H1 (cell line): ENCODE data around the gene PPIC. TPM values are rescaled to one million over a fixed set of nuclear protein-coding genes. Genes with fewer than 3 reads are reported as not detected.

Experiments
- CTCF ChIA-PET: fragments of 300-600 bp; sonication (Branson Sonifier 250); formaldehyde crosslinking; loops from one replicate; lab custom pipeline; 2021; ENCODE audit not compliant: partially characterized antibody; lab: Charles Lee
- POLR2A ChIA-PET: fragments of 300-600 bp; sonication (Branson Sonifier 250); formaldehyde crosslinking; loops from one replicate; lab custom pipeline; 2021; ENCODE audit warnings: inconsistent platforms; ENCODE audit not compliant: partially characterized antibody; lab: Charles Lee
- DNase-seq, 2 experiments: peaks; one replicate each; pipeline versions ENCODE4 v3.0.0 to v3.0.0-alpha.2; 2010 to 2022; ENCODE audit warnings: low spot score in 2 of 2, low read depth in 1 of 2, mixed read lengths in 1 of 2
- FAIRE-seq: peaks from 2 replicates; lab custom pipeline; 2011; peaks lifted over from hg19 to GRCh38; lab: Jason Lieb, UNC
- H2AFZ ChIP-seq: 2 replicates; pipeline ENCODE4 v1.8.1; 2012; ENCODE audit warnings: low read length, inconsistent platforms
- H2AK5ac ChIP-seq: 2 replicates; pipeline ENCODE4 v1.6.1; 2013; ENCODE audit warnings: low read depth, low read length
- H2BK120ac ChIP-seq: replicated peaks from 2 replicates; pipeline ENCODE3; 2013; ENCODE audit warnings: low read depth, low read length, inconsistent platforms
- H2BK12ac ChIP-seq: 2 replicates; pipeline ENCODE4 v1.6.1; 2013; ENCODE audit warnings: low read depth, low read length
- H2BK15ac ChIP-seq: 2 replicates; pipeline ENCODE4 v1.6.1; 2013; ENCODE audit warnings: low read length
- H2BK20ac ChIP-seq: 2 replicates; pipeline ENCODE4 v1.6.1; 2013; ENCODE audit warnings: low read length
- H2BK5ac ChIP-seq: 2 replicates; pipeline ENCODE4 v1.6.1; 2013; ENCODE audit warnings: low read depth, low read length
- H3K14ac ChIP-seq: 2 replicates; pipeline ENCODE4 v1.6.1; 2013; ENCODE audit warnings: inconsistent platforms; ENCODE audit not compliant: insufficient read length
- H3K18ac ChIP-seq: 2 replicates; pipeline ENCODE4 v1.6.1; 2013; ENCODE audit warnings: low read length; ENCODE audit errors: extremely low read depth
- H3K23ac ChIP-seq: 2 replicates; pipeline ENCODE4 v1.6.1; 2013; ENCODE audit warnings: inconsistent platforms; ENCODE audit not compliant: insufficient read length
- H3K23me2 ChIP-seq: 2 replicates; pipeline ENCODE4 v1.6.1; 2013; ENCODE audit warnings: low read depth, low read length
- H3K27ac ChIP-seq: 2 replicates; pipeline ENCODE4 v1.6.1; 2011; ENCODE audit warnings: low read depth, low read length, inconsistent platforms
- H3K27me3 ChIP-seq, 4 experiments: replicated peaks in 1 of 4; 1 replicate in 1 of 4; 2 replicates in 3 of 4; pipeline versions ENCODE4 v1.6.1 to v1.8.1; 2011 to 2013; ENCODE audit warnings: low read length in 3 of 4, mild to moderate bottlenecking in 3 of 4, inconsistent platforms in 2 of 4, mixed read lengths in 2 of 4, moderate library complexity in 1 of 4; ENCODE audit not compliant: control insufficient read depth in 3 of 4, insufficient read depth in 3 of 4; ENCODE audit errors: extremely low read depth in 1 of 4
- H3K36me3 ChIP-seq, 4 experiments: 2 replicates each; pipeline versions ENCODE4 v1.6.1 to v1.8.1; 2011 to 2013; ENCODE audit warnings: mild to moderate bottlenecking in 4 of 4, low read length in 3 of 4, moderate library complexity in 2 of 4, control low read depth in 1 of 4, inconsistent platforms in 1 of 4; ENCODE audit not compliant: insufficient read depth in 4 of 4, control insufficient read depth in 2 of 4
- H3K4ac ChIP-seq: replicated peaks from 2 replicates; pipeline ENCODE3; 2013; ENCODE audit warnings: low read length, low read depth, mixed read lengths, inconsistent platforms; ENCODE audit not compliant: insufficient read length
- H3K4me1 ChIP-seq, 4 experiments: replicated peaks in 1 of 4; 1 replicate in 1 of 4; 2 replicates in 3 of 4; pipeline versions ENCODE4 v1.6.1 to v1.8.1; 2011 to 2013; ENCODE audit warnings: low read length in 3 of 4, inconsistent platforms in 2 of 4, mixed read lengths in 1 of 4; ENCODE audit not compliant: insufficient read depth in 4 of 4, control insufficient read depth in 3 of 4
- H3K4me2 ChIP-seq, 2 experiments: 2 replicates each; pipeline versions ENCODE4 v1.6.1 to v1.8.1; 2011 to 2013; ENCODE audit warnings: low read depth in 2 of 2, low read length in 2 of 2, control low read depth in 1 of 2, inconsistent platforms in 1 of 2, mild to moderate bottlenecking in 1 of 2; ENCODE audit not compliant: insufficient read depth in 1 of 2
- H3K4me3 ChIP-seq, 4 experiments: fragments of 200-600, 300-600 bp in 1 of 4; sonication (generic), shearing (Covaris generic), sonication (Bioruptor Twin) in 1 of 4; 2 replicates each; pipeline versions ENCODE4 v1.5.1 to v1.8.1; 2011 to 2016; ENCODE audit warnings: low read length in 4 of 4, low read depth in 3 of 4, control low read depth in 2 of 4, inconsistent platforms in 2 of 4, mild to moderate bottlenecking in 2 of 4, mixed read lengths in 1 of 4, moderate library complexity in 1 of 4; ENCODE audit not compliant: insufficient read depth in 2 of 4; ENCODE audit errors: extremely low read depth in 1 of 4
- H3K56ac ChIP-seq: replicated peaks from 2 replicates; pipeline ENCODE3; 2013; ENCODE audit warnings: low read depth, mild to moderate bottlenecking, mixed read lengths, low read length, inconsistent platforms; ENCODE audit not compliant: insufficient read length
- H3K79me1 ChIP-seq: 2 replicates; pipeline ENCODE4 v1.6.1; 2013; ENCODE audit warnings: low read depth, low read length, control low read depth
- H3K79me2 ChIP-seq, 2 experiments: 2 replicates each; pipeline versions ENCODE4 v1.6.1 to v1.8.1; 2012 to 2013; ENCODE audit warnings: low read length in 2 of 2, mild to moderate bottlenecking in 2 of 2, inconsistent platforms in 1 of 2; ENCODE audit not compliant: insufficient read depth in 2 of 2, control insufficient read depth in 1 of 2
- H3K9ac ChIP-seq, 4 experiments: replicated peaks in 1 of 4; 1 replicate in 1 of 4; 2 replicates in 3 of 4; pipeline versions ENCODE4 v1.6.1 to v1.8.1; 2011 to 2013; ENCODE audit warnings: low read depth in 3 of 4, low read length in 3 of 4, control low read depth in 2 of 4, mild to moderate bottlenecking in 2 of 4, moderate library complexity in 2 of 4, inconsistent platforms in 1 of 4; ENCODE audit errors: extremely low read depth in 1 of 4
- H3K9me3 ChIP-seq, 2 experiments: 2 replicates each; pipeline versions ENCODE4 v1.6.1 to v1.8.1; 2012 to 2013; ENCODE audit warnings: mild to moderate bottlenecking in 2 of 2, moderate library complexity in 2 of 2, control low read depth in 1 of 2, inconsistent platforms in 1 of 2, low read depth in 1 of 2, low read length in 1 of 2, mixed read lengths in 1 of 2; ENCODE audit not compliant: insufficient read depth in 2 of 2
- H4K20me1 ChIP-seq, 2 experiments: replicated peaks in 1 of 2; 2 replicates each; pipeline versions ENCODE3 to v1.8.1; 2011 to 2013; ENCODE audit warnings: inconsistent platforms in 2 of 2, low read length in 2 of 2, mild to moderate bottlenecking in 1 of 2; ENCODE audit not compliant: insufficient read depth in 2 of 2, control insufficient read depth in 1 of 2
- H4K5ac ChIP-seq: 2 replicates; pipeline ENCODE4 v1.6.1; 2013; ENCODE audit warnings: low read length, low read depth, mixed read lengths, inconsistent platforms; ENCODE audit not compliant: insufficient read length
- H4K8ac ChIP-seq: 2 replicates; pipeline ENCODE4 v1.8.0; 2013; ENCODE audit warnings: mild to moderate bottlenecking, moderate library complexity, low read length, inconsistent platforms; ENCODE audit not compliant: insufficient read depth; ENCODE audit errors: extremely low read depth
- H4K91ac ChIP-seq: replicated peaks from 2 replicates; pipeline ENCODE3; 2013; ENCODE audit warnings: low read length, mixed read lengths, inconsistent platforms; ENCODE audit not compliant: insufficient read length
- ASH2L ChIP-seq: fragments of 200-600, 300-600 bp; sonication (generic); IDR thresholded peaks from one replicate; pipeline ENCODE4 v1.7.1; 2017; ENCODE audit warnings: low read length
- CHD2 ChIP-seq: IDR thresholded peaks from 2 replicates; pipeline ENCODE4 v1.6.1; 2012; ENCODE audit warnings: low read length, improper control_type of control experiment
- HDAC6 ChIP-seq: IDR thresholded peaks from one replicate; pipeline ENCODE4 v1.7.1; 2012; ENCODE audit warnings: low read depth, mild to moderate bottlenecking, inconsistent platforms, low read length, moderate library complexity
- PHF8 ChIP-seq: fragments of 200-600 bp; sonication (generic); conservative IDR thresholded peaks from 2 replicates; pipeline ENCODE4 v1.7.1; 2012; ENCODE audit warnings: low read depth, mild to moderate bottlenecking, inconsistent platforms, low read length, moderate library complexity
- SP4 ChIP-seq: IDR thresholded peaks from 2 replicates; pipeline ENCODE4 v1.6.1; 2012; ENCODE audit warnings: low read length, inconsistent platforms
- YY1 ChIP-seq: IDR thresholded peaks from 2 replicates; pipeline ENCODE4 v1.6.1; 2011; ENCODE audit warnings: low read depth, mild to moderate bottlenecking, low read length
- WGBS, 2 experiments: shearing (Covaris generic) in 1 of 2; methylation state at CpG; one replicate each; pipeline versions ENCODE4 v1.1.6 to v1.1.7; 2013 to 2015; ENCODE audit warnings: low lambda C conversion rate in 2 of 2, mixed read lengths in 2 of 2, inconsistent platforms in 1 of 2, low coverage in 1 of 2, missing lambda C conversion rate in 1 of 2; ENCODE audit not compliant: insufficient replicate concordance in 2 of 2, insufficient coverage in 1 of 2, insufficient read length in 1 of 2; ENCODE audit errors: extremely low coverage in 1 of 2, missing lambda C conversion rate in 1 of 2; 5-methylcytosine and 5-hydroxymethylcytosine counted together
- long read RNA-seq, 2 experiments: library from RNA in 1 of 2; library from capped mRNA in 1 of 2; stranded (forward); transcript quantifications; one replicate each; pipeline ENCODE4 v2.0.0, GENCODE V29; 2021; ENCODE audit warnings: inconsistent platforms in 1 of 2
- polyA minus RNA-seq, 3 experiments: library from RNA; depleted of rRNA, polyadenylated mRNA; stranded (reverse); fragments of >200 nt; gene quantifications; 1 replicate in 2 of 3; 2 replicates in 1 of 3; pipeline ENCODE4 v1.2.3, GENCODE V29; 2011
- polyA plus RNA-seq, 7 experiments: library from polyadenylated mRNA; depleted of rRNA in 3 of 7; stranded (reverse) in 5 of 7; unstranded in 2 of 7; fragments of >200 nt in 5 of 7; fragments of 200-250 nt in 2 of 7; gene quantifications; 1 replicate in 5 of 7; 2 replicates in 1 of 7; 4 replicates in 1 of 7; pipeline versions ENCODE4 v1.2.1 to v1.2.3, GENCODE V29; 2011 to 2013; ENCODE audit warnings: missing spikeins in 2 of 7, mixed read lengths in 2 of 7
- total RNA-seq: library from RNA; stranded (reverse); fragmentation: NEBNext Ultra II Directional; extraction: Animal tissue kit (Norgen Biotek cat#: 25700); gene quantifications from 2 replicates; pipeline ENCODE4 v1.2.1, GENCODE V29; 2021
- TF ChIP-seq, protein P1 (sequence below), 3 experiments: IDR thresholded peaks; 1 replicate in 2 of 3; 2 replicates in 1 of 3; pipeline versions ENCODE4 v1.5.1 to v1.6.1; 2011; ENCODE audit warnings: low read length in 3 of 3, mild to moderate bottlenecking in 3 of 3, inconsistent platforms in 2 of 3, low read depth in 1 of 3, moderate library complexity in 1 of 3; ENCODE audit not compliant: insufficient read depth in 1 of 3; ENCODE audit errors: control extremely low read depth in 1 of 3

The PPIC gene
- total RNA-seq (9.0 and 10.4 TPM in 2 replicates), polyA plus RNA-seq (2011; rRNA removed) (7.9 and 8.5 TPM in 2 replicates), polyA minus RNA-seq (2011; rRNA and poly(A)+ RNA removed) (9.0 and 13.2 TPM in 2 replicates)
- 12.6 TPM for polyA plus RNA-seq (2011; cell fraction: cytosol; rRNA removed)
- 3.8 TPM for polyA plus RNA-seq (2011; cell fraction: nucleus; rRNA removed)
- polyA plus RNA-seq (2012, experiment 1 of 2) = 9.8 to 10.8 TPM (median 10.4 TPM) in 4 replicates
- polyA plus RNA-seq (2012, experiment 2 of 2) = 2.7 TPM
- 11.0 TPM for polyA plus RNA-seq (2013, experiment 1 of 2)
- polyA plus RNA-seq (2013, experiment 2 of 2) = 13.9 TPM
- 4.1 TPM for polyA minus RNA-seq (2011; cell fraction: cytosol; rRNA and poly(A)+ RNA removed)
- polyA minus RNA-seq (2011; cell fraction: nucleus; rRNA and poly(A)+ RNA removed) = 2.7 TPM
- long read RNA-seq, experiment 1, transcript PPIC-201 (5 exons, 1,380 nt) = major isoform, 13 of 16 reads
- long read RNA-seq, experiment 1, partial matches to known transcripts = 3 of 16 reads
- long read RNA-seq, experiment 1, other reads (novel, unspliced or antisense) = 0 of 16 reads
- long read RNA-seq, experiment 2, transcript PPIC-201 (5 exons, 1,380 nt) = major isoform, 20 of 21 reads
- long read RNA-seq, experiment 2, partial matches to known transcripts = 0 of 21 reads
- long read RNA-seq, experiment 2, other reads (novel, unspliced or antisense) = 1 of 21 reads

DNA sequence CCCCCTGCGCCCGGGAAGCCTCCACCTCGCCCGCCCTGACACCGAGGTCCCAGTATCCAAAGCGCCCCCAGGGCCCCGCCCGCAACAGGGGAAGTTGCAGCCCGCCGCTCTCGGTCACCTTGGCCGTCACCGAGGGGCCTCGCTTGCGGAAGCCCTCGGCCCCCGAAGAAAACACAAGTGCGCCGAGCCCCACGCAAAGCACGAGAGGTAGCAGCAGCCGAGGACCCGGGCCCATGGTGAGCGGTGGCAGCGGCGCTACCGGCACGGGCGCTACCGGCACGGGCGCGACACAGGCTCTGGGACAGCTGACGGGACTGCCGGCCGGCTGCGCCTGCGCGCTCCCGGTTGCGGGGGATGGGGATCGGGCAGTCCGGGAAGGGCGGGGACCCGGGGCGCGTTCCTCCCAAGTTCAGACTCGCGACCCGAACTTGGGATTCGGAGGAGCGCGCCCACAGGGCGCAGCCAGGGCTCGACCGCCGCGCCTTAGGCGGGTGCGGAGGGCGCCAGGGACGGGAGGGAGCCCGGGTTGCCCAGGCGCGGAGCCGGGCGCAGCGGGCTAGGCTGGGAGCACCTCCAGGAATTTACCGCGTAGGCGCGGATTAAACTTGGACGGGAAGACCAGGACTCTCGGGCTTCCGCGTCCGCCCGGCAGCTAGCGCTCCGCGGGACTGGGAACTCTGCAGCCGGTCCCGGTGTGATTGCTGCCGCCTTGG is at the start of gene PPIC:
Gene PPIC, minus strand, starts transcription at position 335 of the 713 bp plus-strand sequence. Its CDS starts 100 bp downstream, at position 235.
- H3K36me3 ChIP-seq = no peaks in the 10 kb centered on the region
- no peak within 1 kb of the TSS for H3K14ac ChIP-seq
- H2BK5ac ChIP-seq = no peak within 1 kb of the TSS
- H3K4me3 ChIP-seq = peak within 1 kb of the TSS; percentile 64 to 92 (median 70)
- H2AK5ac ChIP-seq = no peak within 1 kb of the TSS
- H2BK120ac ChIP-seq = no peak within 1 kb of the TSS
- ChIA-PET POLR2A (interaction anchor here (0.9 kb wide), 1 partner anchor 26 kb away, joined by 4 read pairs; no protein-coding TSS in a partner anchor), CTCF (interaction anchor here (1.0 kb wide), 1 partner anchor 49 kb away, joined by 3 read pairs; no protein-coding TSS in a partner anchor)
- no peak within 1 kb of the TSS for H4K91ac ChIP-seq
- H4K20me1 ChIP-seq = peaks cover 0 to 2% of the 10 kb centered on the region in 2 experiments
- H4K8ac ChIP-seq = peak within 1 kb of the TSS; percentile 45
- H3K23ac ChIP-seq = no peak within 1 kb of the TSS
- no peak within 1 kb of the TSS for H3K4ac ChIP-seq
- no peak within 1 kb of the TSS for H2BK15ac ChIP-seq
- H2BK12ac ChIP-seq = no peak within 1 kb of the TSS
- H3K79me1 ChIP-seq = no peaks in the 10 kb centered on the region
- no peak within 1 kb of the TSS for H3K27ac ChIP-seq
- H2AFZ ChIP-seq = peak within 1 kb of the TSS; percentile 77
- H3K4me2 ChIP-seq = peak within 1 kb of the TSS; percentile 82 to 91
- peaks cover 0 to 10% (median 4%) of the 10 kb centered on the region in 4 experiments; a peak in 3 of 7 replicates for H3K4me1 ChIP-seq
- H3K9me3 ChIP-seq = no peaks in the 10 kb centered on the region
- H3K9ac ChIP-seq = peak within 1 kb of the TSS in 1 of 4 experiments; percentile 69; a peak in 2 of 7 replicates
- peak; percentile 36 to 93 for DNase-seq
- no peak within 1 kb of the TSS for H3K56ac ChIP-seq
- peaks cover 9% of the 10 kb centered on the region for H3K23me2 ChIP-seq
- WGBS, 2 experiments = 3% methylated on average over 72 of the region's 84 CpGs; no CpG with 5 or more reads in 1 of the 2 experiments
- H3K18ac ChIP-seq = peak within 1 kb of the TSS; percentile 48; the same call in 1 of the 2 replicates
- H3K79me2 ChIP-seq = no peaks in the 10 kb centered on the region
- no peak for FAIRE-seq
- peaks cover 0 to 26% (median 11%) of the 10 kb centered on the region in 4 experiments; a peak in 6 of 7 replicates for H3K27me3 ChIP-seq
- H4K5ac ChIP-seq = peak within 1 kb of the TSS; percentile 8
- H2BK20ac ChIP-seq = no peak within 1 kb of the TSS
- TF ChIP-seq YY1 (no peak), PHF8 (peak; percentile 58; the same call in 1 of the 2 replicates), SP4 (no peak), CHD2 (no peak), HDAC6 (no peak), ASH2L (peak; percentile 94)
- TF ChIP-seq, protein P1, sequence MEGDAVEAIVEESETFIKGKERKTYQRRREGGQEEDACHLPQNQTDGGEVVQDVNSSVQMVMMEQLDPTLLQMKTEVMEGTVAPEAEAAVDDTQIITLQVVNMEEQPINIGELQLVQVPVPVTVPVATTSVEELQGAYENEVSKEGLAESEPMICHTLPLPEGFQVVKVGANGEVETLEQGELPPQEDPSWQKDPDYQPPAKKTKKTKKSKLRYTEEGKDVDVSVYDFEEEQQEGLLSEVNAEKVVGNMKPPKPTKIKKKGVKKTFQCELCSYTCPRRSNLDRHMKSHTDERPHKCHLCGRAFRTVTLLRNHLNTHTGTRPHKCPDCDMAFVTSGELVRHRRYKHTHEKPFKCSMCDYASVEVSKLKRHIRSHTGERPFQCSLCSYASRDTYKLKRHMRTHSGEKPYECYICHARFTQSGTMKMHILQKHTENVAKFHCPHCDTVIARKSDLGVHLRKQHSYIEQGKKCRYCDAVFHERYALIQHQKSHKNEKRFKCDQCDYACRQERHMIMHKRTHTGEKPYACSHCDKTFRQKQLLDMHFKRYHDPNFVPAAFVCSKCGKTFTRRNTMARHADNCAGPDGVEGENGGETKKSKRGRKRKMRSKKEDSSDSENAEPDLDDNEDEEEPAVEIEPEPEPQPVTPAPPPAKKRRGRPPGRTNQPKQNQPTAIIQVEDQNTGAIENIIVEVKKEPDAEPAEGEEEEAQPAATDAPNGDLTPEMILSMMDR (IDR thresholded peaks at IDR 0.05; ENCODE audit: control extremely low read depth in 1 of 3, insufficient read depth in 1 of 3, low read depth in 1 of 3, low read length in 3 of 3) = no peak
